Retinal pigment epithelial cell (primary cell): ENCODE results near the gene CEMIP.

ENCODE experiments used
- DNase-seq: peaks from one replicate; pipeline ENCODE4 v3.0.0-alpha.2; 2010; ENCODE audit warnings: low read depth
- H3K4me3 ChIP-seq: 2 replicates; pipeline ENCODE4 v1.5.1; 2011; ENCODE audit warnings: mild to moderate bottlenecking, low read length, control low read depth, moderate library complexity
- TF ChIP-seq, protein P1 (sequence below): conservative IDR thresholded peaks from 2 replicates; pipeline ENCODE4 v1.5.1; 2011; ENCODE audit warnings: low read depth, low read length, control low read depth, inconsistent platforms

The CEMIP gene

DNA sequence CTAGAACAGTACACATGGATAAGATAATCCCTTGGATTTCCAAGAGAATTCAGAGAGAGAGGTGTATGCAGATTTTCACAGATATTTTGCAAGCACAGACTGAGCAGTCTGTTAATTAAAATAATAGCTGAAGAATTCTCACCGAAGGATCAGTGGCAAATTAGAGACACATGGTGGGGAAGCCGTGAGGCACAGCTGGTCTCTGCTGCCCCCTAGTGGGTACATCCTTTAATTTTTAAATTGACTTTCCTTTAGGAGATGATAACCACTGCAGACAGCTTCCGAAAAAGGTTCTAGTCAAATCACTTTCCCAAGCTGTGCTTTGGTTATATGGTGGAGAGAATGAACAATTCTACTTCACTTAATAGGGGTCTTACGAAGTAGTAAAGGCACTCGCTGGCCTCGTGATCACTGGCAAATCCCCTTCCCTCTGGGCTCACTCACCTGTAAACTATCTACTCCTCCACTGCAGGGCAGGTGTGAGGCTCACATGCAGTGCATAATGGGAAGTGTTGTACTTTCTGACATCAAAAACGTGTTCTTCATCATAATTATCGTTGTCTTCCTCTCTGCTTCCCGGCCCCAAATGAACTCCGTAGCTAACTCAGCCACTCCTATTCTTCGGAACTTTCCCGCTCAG is 191.0 kb downstream of the CEMIP start:
- TF ChIP-seq, protein P1, sequence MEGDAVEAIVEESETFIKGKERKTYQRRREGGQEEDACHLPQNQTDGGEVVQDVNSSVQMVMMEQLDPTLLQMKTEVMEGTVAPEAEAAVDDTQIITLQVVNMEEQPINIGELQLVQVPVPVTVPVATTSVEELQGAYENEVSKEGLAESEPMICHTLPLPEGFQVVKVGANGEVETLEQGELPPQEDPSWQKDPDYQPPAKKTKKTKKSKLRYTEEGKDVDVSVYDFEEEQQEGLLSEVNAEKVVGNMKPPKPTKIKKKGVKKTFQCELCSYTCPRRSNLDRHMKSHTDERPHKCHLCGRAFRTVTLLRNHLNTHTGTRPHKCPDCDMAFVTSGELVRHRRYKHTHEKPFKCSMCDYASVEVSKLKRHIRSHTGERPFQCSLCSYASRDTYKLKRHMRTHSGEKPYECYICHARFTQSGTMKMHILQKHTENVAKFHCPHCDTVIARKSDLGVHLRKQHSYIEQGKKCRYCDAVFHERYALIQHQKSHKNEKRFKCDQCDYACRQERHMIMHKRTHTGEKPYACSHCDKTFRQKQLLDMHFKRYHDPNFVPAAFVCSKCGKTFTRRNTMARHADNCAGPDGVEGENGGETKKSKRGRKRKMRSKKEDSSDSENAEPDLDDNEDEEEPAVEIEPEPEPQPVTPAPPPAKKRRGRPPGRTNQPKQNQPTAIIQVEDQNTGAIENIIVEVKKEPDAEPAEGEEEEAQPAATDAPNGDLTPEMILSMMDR = peak; percentile 72
- no peak overlapping the region for H3K4me3 ChIP-seq
- DNase-seq = no peak

DNA sequence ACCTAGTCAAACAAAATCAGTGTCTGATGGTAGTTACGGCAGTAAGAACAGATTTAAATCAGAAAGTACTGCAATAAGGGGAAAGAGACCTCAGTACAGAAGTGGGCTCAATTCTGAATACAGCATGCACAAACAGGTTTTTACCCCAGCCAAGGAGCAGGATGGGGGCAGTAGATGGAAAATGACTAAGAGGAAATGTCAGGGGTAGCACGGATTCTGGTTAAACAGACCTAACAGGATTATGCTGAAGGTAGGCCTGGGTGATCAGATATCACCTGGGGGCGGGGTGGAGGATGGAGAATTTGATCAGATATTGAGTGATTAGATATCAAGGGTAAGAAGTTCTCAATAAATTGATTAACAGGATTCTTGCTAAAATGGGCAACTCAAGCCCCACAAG is 191.5 kb downstream of the CEMIP start:
- no peak overlapping the region for H3K4me3 ChIP-seq
- TF ChIP-seq, protein P1 = no peak
- no peak for DNase-seq

DNA sequence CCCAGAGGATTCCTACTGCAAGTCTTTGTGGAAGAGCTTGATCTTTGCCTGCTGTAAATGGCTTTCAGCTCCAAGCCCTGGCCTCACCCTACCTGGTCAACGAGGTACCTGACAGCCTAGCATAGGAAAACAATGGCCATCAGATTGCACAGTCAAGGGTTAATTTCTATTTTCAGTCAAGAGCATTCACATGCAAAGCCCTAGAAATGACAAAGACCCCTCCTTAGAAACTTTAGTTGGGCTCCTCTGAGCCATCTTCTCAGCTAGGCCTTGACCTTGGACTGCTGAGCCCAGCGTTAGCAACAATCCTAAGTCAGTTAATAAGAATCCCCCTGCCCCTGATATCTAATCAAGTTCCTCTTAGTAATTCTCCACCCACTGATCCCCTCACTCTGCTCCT is 192.0 kb downstream of the CEMIP start:
- DNase-seq = no peak
- TF ChIP-seq, protein P1 = no peak
- H3K4me3 ChIP-seq = no peak overlapping the region

DNA sequence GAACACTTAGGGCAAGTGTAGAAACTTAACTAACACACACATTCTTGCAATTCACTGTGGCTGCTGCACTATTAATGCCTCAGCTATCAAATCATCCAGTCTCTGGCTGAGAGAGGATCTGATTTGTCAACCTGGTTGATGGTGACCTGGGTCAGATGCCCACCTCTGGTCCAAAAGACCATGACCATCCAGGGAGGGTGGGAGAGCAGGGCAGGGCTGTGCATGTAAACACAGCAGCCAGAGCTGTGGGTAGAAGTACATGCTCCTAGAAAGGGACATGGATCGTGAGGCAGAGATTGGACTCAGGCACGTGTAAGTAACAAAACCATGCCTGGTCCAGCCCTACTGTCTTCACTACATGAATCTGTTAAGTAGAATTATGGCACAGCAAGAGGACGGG is 193.1 kb downstream of the CEMIP start:
- H3K4me3 ChIP-seq = no peak overlapping the region
- no peak for DNase-seq
- TF ChIP-seq, protein P1 = no peak

DNA sequence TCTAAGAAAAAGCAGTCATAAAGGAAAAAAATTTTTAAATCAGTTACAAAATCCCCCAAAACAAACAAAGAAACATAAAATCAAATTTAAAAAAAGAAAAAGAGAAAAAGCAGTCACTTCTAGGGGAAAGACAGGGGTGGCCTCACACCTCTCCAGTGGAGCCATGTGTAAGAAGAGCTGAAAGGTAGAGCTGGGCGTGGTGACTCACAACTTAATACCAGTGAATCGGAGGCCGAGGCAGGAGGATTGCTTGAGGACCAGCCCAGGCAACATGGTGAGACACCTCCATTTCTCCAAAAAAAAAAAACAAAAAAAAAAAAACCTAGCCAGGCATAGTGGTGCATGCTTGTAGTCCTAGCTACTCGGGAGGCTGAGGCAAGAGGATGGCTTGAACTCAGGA is 195.7 kb downstream of the CEMIP start:
- no peak for DNase-seq
- H3K4me3 ChIP-seq = no peak overlapping the region
- TF ChIP-seq, protein P1 = no peak

DNA sequence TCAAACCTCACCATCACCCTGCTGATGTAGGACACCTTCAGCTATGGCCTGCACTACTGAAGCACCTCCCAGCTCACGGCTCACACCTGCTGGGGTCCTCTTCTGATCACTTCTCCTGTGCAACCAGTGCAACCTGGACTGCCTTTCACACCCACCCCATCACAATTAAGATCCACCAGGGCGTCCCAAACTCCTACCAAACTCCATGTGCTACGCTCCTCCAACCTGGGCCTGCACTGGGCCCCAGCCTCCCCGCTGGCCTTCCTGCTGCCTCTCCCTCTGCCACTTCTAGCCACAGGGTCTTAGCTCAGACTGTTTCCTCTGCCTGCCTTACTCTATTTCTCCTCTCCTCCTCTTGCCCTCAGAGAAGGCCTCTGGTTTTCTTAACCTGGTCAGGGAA is 197.7 kb downstream of the CEMIP start:
- no peak overlapping the region for H3K4me3 ChIP-seq
- TF ChIP-seq, protein P1 = no peak
- no peak for DNase-seq

DNA sequence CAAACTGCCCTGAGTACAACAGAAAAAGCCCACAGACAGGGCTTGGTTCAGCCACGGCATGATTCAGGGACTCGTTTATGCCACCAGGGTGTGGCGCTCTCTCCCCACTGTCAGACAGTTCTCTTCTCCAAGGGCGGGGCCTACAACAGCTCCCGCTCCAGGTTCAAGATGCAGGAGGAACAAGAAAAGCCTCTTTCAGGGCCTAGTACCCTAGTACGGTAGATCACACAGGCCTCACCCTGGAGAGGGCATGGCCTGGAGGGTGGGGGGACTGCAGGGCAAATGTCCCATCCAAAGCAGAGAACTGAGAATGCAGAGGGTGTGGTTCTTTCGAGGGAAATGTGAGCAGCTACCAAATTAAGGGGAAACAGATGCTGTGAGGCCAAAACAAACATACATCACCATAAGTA is 198.5 kb downstream of the CEMIP start:
- H3K4me3 ChIP-seq = no peak overlapping the region
- TF ChIP-seq, protein P1 = peak; percentile 70
- no peak for DNase-seq
